BLaER1 treated with 17β-estradiol and CSF1 and Interleukin-3, amounts not matched to agents 10 nM and 100 nM (cell line): ENCODE data around the gene RALGAPA2.
"Not testable (repeated sequence)": the region's sequence is repeated elsewhere in the genome, so short reads cannot be mapped to it uniquely, and the experiment has no call there.

Source experiments
- H3K27ac ChIP-seq, 11 experiments: shearing (Covaris generic); formaldehyde crosslinking; 2 replicates each; pipeline ENCODE4 v1.8.1; 2022
- H3K27me3 ChIP-seq, 11 experiments: shearing (Covaris generic); formaldehyde crosslinking; 2 replicates each; pipeline ENCODE4 v1.8.1; 2022
- H3K36me3 ChIP-seq, 11 experiments: shearing (Covaris generic); formaldehyde crosslinking; 2 replicates each; pipeline ENCODE4 v1.8.1; 2022
- H3K4me1 ChIP-seq, 10 experiments: shearing (Covaris generic); formaldehyde crosslinking; 2 replicates each; pipeline ENCODE4 v1.8.1; 2022
- H3K4me2 ChIP-seq, 11 experiments: shearing (Covaris generic); formaldehyde crosslinking; 2 replicates each; pipeline ENCODE4 v1.8.1; 2022
- H3K4me3 ChIP-seq, 10 experiments: shearing (Covaris generic); formaldehyde crosslinking; 2 replicates each; pipeline ENCODE4 v1.8.1; 2022
- H3K9ac ChIP-seq, 11 experiments: shearing (Covaris generic); formaldehyde crosslinking; 2 replicates each; pipeline ENCODE4 v1.8.1; 2022
- H3K9me3 ChIP-seq, 11 experiments: shearing (Covaris generic); formaldehyde crosslinking; replicated peaks in 1 of 11; 2 replicates each; pipeline ENCODE4 v1.8.1; 2022
- H4K20me1 ChIP-seq, 11 experiments: shearing (Covaris generic); formaldehyde crosslinking; 2 replicates each; pipeline ENCODE4 v1.8.1; 2022
- Cebpa-rat ChIP-seq, 11 experiments: shearing (Covaris generic); IDR thresholded peaks; 2 replicates each; pipeline ENCODE4 v1.8.1; 2022

RALGAPA2 gene

GRCh38 chr20:20360464-20360863 lies 352.0 kb downstream of the RALGAPA2 start:
- H3K4me2 ChIP-seq = peak overlapping the region in 3 of 11 experiments; percentile 1 to 25 (median 8); a peak in 2 of 22 replicates
- H3K27ac ChIP-seq = no peak overlapping the region
- H4K20me1 ChIP-seq = peaks cover 0 to 31% (median 21%) of the 10 kb centered on the region in 11 experiments; a peak in 17 of 22 replicates
- H3K9me3 ChIP-seq = peaks cover 0 to 16% (median 9%) of the 10 kb centered on the region in 11 experiments; a peak in 15 of 22 replicates
- TF ChIP-seq Cebpa-rat (IDR thresholded peaks at IDR 0.05) = no peak
- H3K36me3 ChIP-seq = no peaks in the 10 kb centered on the region
- peaks cover 57 to 70% (median 63%) of the 10 kb centered on the region in 11 experiments for H3K27me3 ChIP-seq
- H3K9ac ChIP-seq = no peak overlapping the region
- no peak overlapping the region for H3K4me3 ChIP-seq
- H3K4me1 ChIP-seq = peaks cover 8 to 16% (median 11%) of the 10 kb centered on the region in 10 experiments; a peak in 15 of 20 replicates

DNA sequence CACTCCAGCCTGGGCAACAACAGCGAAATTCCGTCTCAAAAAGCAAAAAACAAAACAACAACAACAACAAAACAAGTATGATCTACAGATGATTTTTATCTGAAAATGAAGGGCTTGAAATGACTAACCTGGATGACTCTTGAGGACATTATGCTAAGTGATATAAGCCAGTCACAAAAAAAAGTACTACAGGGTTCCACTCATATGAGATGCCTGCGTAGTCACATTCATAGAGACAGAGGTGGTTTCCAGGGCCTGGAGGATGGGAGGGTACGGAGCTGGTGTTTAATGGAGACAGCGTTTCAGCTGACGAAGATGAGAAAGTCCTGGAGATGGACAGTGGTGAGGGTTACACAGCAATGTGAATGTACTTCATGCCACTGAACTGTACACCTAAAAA lies 352.8 kb downstream of the RALGAPA2 start:
- H3K9me3 ChIP-seq = peaks cover 3 to 17% (median 16%) of the 10 kb centered on the region in 11 experiments; a peak in 20 of 22 replicates
- H3K4me1 ChIP-seq = peaks cover 8 to 13% (median 9%) of the 10 kb centered on the region in 10 experiments; a peak in 15 of 20 replicates
- H3K27me3 ChIP-seq = peaks cover 49 to 62% (median 55%) of the 10 kb centered on the region in 11 experiments
- TF ChIP-seq Cebpa-rat (IDR thresholded peaks at IDR 0.05) = no peak
- no peak overlapping the region for H3K9ac ChIP-seq
- H3K4me3 ChIP-seq = no peak overlapping the region
- no peak overlapping the region for H3K4me2 ChIP-seq
- H3K36me3 ChIP-seq = no peaks in the 10 kb centered on the region
- peaks cover 0 to 23% (median 13%) of the 10 kb centered on the region in 11 experiments; a peak in 17 of 22 replicates for H4K20me1 ChIP-seq
- no peak overlapping the region for H3K27ac ChIP-seq

DNA sequence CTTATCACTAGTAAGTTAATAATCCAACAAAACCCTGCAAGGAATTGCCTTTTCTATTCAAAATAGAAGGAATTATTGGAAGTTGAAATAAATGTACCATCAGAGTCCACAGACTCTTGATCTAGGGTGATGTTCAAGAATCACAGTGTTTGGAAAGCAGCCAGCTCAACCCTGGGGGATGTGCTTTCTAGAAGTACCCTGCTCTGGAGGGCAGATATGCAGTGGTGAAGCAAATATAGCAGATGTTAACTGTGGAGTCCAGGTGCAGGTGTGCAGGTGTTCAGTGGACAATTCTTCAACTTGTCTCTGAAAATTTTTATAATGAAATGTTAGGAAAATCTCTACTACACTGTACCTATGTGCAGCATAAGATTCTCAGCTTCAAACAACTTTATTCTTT lies 353.6 kb downstream of the RALGAPA2 start:
- Histone ChIP-seq H3K9ac (no peak overlapping the region), H3K27ac (no peak overlapping the region), H3K27me3 (peaks cover 40 to 53% (median 47%) of the 10 kb centered on the region in 11 experiments), H3K4me3 (no peak overlapping the region), H3K36me3 (no peaks in the 10 kb centered on the region), H3K4me1 (peaks cover 0 to 4% (median 2%) of the 10 kb centered on the region in 10 experiments; a peak in 11 of 20 replicates), H3K4me2 (no peak overlapping the region), H3K9me3 (peaks cover 12 to 25% (median 24%) of the 10 kb centered on the region in 11 experiments; a peak in 21 of 22 replicates), H4K20me1 (peaks cover 0 to 14% (median 5%) of the 10 kb centered on the region in 11 experiments; a peak in 17 of 22 replicates)
- no peak for TF ChIP-seq Cebpa-rat (IDR thresholded peaks at IDR 0.05)

DNA sequence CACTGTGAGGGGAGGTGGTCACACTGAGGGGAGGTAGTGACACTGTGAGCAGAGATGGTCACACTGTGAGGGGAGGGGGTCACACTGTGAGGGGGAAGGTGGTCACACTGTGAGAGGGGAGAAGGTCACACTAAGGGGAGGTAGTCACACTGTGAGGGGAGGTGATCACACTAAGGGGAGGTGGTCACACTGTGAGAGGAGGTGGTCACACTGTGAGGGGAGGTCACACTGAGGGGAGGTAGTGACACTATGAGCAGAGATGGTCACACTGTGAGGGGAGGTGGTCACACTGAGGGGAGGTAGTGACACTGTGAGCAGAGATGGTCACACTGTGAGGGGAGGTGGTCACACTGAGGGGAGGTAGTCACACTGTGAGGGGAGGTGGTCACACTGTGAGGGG lies 356.9 kb downstream of the RALGAPA2 start:
- H3K4me1 ChIP-seq, H3K4me3 ChIP-seq, H4K20me1 ChIP-seq, H3K27ac ChIP-seq, H3K36me3 ChIP-seq, H3K9ac ChIP-seq, H3K4me2 ChIP-seq: not testable (repeated sequence)
- Histone ChIP-seq H3K9me3 (peaks cover 16 to 33% (median 25%) of the 10 kb centered on the region in 11 experiments; a peak in 21 of 22 replicates), H3K27me3 (peaks cover 7 to 20% (median 14%) of the 10 kb centered on the region in 11 experiments)

GRCh38 chr20:20353576-20353975 lies 358.9 kb downstream of the RALGAPA2 start:
- Histone ChIP-seq H3K36me3 (no peaks in the 10 kb centered on the region), H3K9ac (no peak overlapping the region), H3K4me2 (peak overlapping the region in 1 of 11 experiments; percentile 10; a peak in 1 of 22 replicates), H4K20me1 (no peaks in the 10 kb centered on the region), H3K9me3 (peaks cover 18 to 40% (median 26%) of the 10 kb centered on the region in 11 experiments; a peak in 21 of 22 replicates), H3K27ac (no peak overlapping the region), H3K4me1 (no peaks in the 10 kb centered on the region), H3K27me3 (peaks cover 0 to 4% (median 0%) of the 10 kb centered on the region in 11 experiments; a peak in 1 of 22 replicates), H3K4me3 (no peak overlapping the region)
- no peak for TF ChIP-seq Cebpa-rat (IDR thresholded peaks at IDR 0.05)

- H3K9me3 ChIP-seq = peaks cover 13 to 27% (median 20%) of the 10 kb centered on the region in 11 experiments; a peak in 21 of 22 replicates
- H3K4me2 ChIP-seq = no peak overlapping the region
- no peaks in the 10 kb centered on the region; a peak in 1 of 20 replicates for H3K4me1 ChIP-seq
- no peak for TF ChIP-seq Cebpa-rat (IDR thresholded peaks at IDR 0.05)
- no peaks in the 10 kb centered on the region for H3K36me3 ChIP-seq
- no peaks in the 10 kb centered on the region for H4K20me1 ChIP-seq
- H3K27ac ChIP-seq = no peak overlapping the region
- H3K4me3 ChIP-seq = no peak overlapping the region
- no peaks in the 10 kb centered on the region for H3K27me3 ChIP-seq
- no peak overlapping the region for H3K9ac ChIP-seq
These were observed 368.0 kb downstream of the RALGAPA2 start for GRCh38 chr20:20344476-20344875.

GRCh38 chr20:20343932-20344331 lies 368.5 kb downstream of the RALGAPA2 start:
- H3K4me3 ChIP-seq = no peak overlapping the region
- no peak overlapping the region for H3K27ac ChIP-seq
- TF ChIP-seq Cebpa-rat (IDR thresholded peaks at IDR 0.05) = no peak
- no peaks in the 10 kb centered on the region for H4K20me1 ChIP-seq
- no peaks in the 10 kb centered on the region; a peak in 1 of 20 replicates for H3K4me1 ChIP-seq
- peaks cover 13 to 23% (median 20%) of the 10 kb centered on the region in 11 experiments; a peak in 21 of 22 replicates for H3K9me3 ChIP-seq
- no peak overlapping the region for H3K4me2 ChIP-seq
- no peaks in the 10 kb centered on the region for H3K27me3 ChIP-seq
- H3K9ac ChIP-seq = no peak overlapping the region
- no peaks in the 10 kb centered on the region for H3K36me3 ChIP-seq
